ENCODE measurements around the gene PHF21A. TPM values are rescaled to one million over a fixed set of nuclear protein-coding genes. Genes with fewer than 3 reads are reported as not detected.
"Not testable (repeated sequence)": the region's sequence is repeated elsewhere in the genome, so short reads cannot be mapped to it uniquely, and the experiment has no call there.

Gene PHF21A
- total RNA-seq, 2 experiments from 2014 or later, result 40.4 to 42.6 TPM

DNA sequence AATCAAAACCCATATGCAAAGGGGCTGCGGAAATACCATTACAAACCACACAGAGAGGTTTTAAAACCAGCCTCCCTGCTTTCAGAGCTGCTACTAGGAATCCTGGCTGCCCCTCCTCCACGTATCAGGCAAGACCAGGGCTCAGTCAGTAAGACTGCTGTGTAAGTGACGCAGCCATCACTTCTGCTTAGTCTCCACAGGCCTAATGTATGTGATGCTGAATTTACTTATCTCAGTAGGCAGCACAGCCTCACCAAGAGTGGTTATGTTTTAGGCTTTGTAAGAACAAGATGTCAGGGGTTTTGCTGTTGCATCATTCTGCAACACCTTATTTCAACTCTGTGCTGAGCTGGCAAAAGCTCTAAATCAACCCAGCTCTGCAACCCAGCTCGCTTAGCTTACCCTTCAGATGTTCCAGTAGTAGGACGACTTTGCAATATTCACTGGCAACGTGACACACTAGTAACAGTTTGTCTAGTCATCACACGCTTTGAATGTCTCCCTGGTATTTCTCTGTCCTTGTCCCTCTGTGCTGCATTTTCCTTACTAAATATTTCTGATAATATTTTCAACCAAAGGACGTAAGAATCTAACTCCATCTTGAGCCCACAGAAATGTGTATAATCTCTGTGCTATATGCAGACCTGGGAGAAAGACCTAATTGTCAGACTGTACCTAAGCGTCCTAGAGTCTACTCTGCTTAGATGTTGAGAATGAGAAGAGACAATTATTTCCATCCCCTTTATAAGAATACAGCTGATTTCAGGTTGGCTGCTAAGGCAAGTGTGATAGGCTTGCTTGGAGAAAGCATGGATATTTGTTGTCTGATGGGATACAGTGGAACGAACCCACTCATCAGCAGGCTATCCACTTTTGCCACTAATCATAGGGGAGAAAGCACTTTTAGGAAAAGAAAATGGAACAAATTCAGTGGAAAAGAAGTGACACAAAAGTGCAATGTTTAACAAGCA lies 126.6 kb downstream of the PHF21A start:
- CTCF ChIA-PET, result interaction anchor here (4.5 to 8.6 kb wide), 2 partner anchors 12 to 29 kb away, joined by 30 to 49 read pairs; no protein-coding TSS in a partner anchor
- no peaks in the 10 kb centered on the region for H3K27me3 Mint-ChIP-seq (ENCODE audit: low read depth)

DNA sequence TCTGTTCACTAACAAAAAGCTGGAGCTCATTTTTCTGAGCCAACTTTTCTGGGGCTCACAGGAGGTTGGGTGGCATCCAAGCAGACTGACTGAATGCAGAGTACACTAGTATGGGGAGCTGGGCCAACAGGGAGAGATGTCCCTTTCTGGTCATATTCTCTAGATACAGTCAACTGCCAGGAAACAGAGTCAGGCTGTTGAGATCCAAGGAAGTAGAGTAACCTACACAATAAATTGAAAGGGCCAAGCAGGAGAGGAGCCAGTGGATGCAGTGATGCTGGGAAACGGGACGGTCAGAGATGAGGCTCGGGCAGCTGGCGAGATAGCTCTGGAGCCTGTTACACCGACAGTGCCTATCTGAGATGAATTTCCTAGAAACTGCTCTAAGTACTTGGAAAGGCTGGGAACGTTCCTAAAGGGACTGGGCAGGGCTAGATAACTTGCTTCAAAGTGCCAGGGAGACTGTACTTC lies 127.7 kb downstream of the PHF21A start:
- H3K36me3 Mint-ChIP-seq (ENCODE audit: low read depth), result no peaks in the 10 kb centered on the region
- peaks cover 7% of the 10 kb centered on the region for H3K4me1 Mint-ChIP-seq (ENCODE audit: low read depth)
- CTCF ChIA-PET, result interaction anchor here (1.6 to 8.6 kb wide), 3 partner anchors 13 to 121 kb away, joined by 4 to 49 read pairs (median 30); no protein-coding TSS in a partner anchor
- no peaks in the 10 kb centered on the region for H3K27me3 Mint-ChIP-seq (ENCODE audit: low read depth)
- no peaks in the 10 kb centered on the region for H3K9me3 Mint-ChIP-seq
- H3K27ac Mint-ChIP-seq, result no peak overlapping the region
- no peak overlapping the region for H3K4me3 Mint-ChIP-seq
- intact Hi-C loops (cut with micrococcal nuclease), result no loop called here
- DNase-seq, result no peak

More for the DNA sequence above, 126.6 kb downstream of the PHF21A start:
- H3K27ac Mint-ChIP-seq, result no peak overlapping the region
- H3K36me3 Mint-ChIP-seq (ENCODE audit: low read depth), result no peaks in the 10 kb centered on the region
- no peak for DNase-seq
- peaks cover 7% of the 10 kb centered on the region for H3K4me1 Mint-ChIP-seq (ENCODE audit: low read depth)
- H3K9me3 Mint-ChIP-seq, result no peaks in the 10 kb centered on the region
- H3K4me3 Mint-ChIP-seq, result no peak overlapping the region
- intact Hi-C loops (cut with micrococcal nuclease), result no loop called here

DNA sequence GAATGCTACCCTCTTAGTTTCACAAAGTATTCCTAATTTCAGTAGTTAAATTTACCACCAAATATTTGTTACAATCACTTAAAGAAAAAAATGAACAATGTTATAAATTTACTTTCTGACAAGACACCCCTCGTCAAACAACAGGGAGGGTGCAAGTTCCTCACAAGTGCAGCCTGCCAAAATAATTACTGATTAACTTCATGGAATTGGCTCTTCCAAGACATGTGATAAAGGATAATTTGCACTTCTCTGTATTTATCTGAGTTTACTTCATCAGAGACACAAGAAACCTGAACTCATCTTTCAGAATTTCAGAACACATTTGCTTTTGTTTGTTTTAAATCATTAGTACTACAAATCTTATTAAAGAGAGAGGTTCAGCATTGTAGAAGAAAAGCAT lies 132.3 kb downstream of the PHF21A start:
- Mint-ChIP-seq H3K27me3 (ENCODE audit: low read depth) (no peaks in the 10 kb centered on the region), H3K4me1 (ENCODE audit: low read depth) (peaks cover 24% of the 10 kb centered on the region), H3K36me3 (ENCODE audit: low read depth) (no peaks in the 10 kb centered on the region), H3K27ac (no peak overlapping the region), H3K9me3 (no peaks in the 10 kb centered on the region), H3K4me3 (no peak overlapping the region)
- intact Hi-C loops (cut with micrococcal nuclease), result no loop called here
- no peak for DNase-seq
- CTCF ChIA-PET, result interaction anchor here (8.6 kb wide), 1 partner anchor 23 kb away, joined by 49 read pairs; no protein-coding TSS in a partner anchor

DNA sequence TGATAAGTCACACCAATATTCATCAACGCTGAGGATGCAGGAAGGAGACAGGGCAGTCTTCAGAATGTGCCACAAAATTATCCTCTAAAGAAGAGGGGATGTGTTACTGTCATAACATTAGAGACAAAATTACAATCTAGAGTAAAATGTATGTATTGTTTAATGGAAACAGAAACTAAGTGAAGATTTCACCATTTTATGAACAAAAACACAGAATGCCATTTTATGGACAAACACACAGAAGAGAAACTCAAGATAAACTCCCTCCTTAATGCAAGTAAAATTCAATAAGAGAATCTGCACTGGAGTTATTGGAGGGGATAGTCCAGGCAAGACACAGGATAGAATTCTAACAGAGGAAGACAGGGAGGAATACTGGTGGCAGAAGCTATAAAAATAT lies 136.0 kb downstream of the PHF21A start:
- H3K4me1 Mint-ChIP-seq (ENCODE audit: low read depth), result peaks cover 32% of the 10 kb centered on the region
- CTCF ChIA-PET, result no interaction called here
- DNase-seq, result no peak
- no peaks in the 10 kb centered on the region for H3K9me3 Mint-ChIP-seq
- H3K27ac Mint-ChIP-seq, result no peak overlapping the region
- no peaks in the 10 kb centered on the region for H3K27me3 Mint-ChIP-seq (ENCODE audit: low read depth)
- intact Hi-C loops (cut with micrococcal nuclease), result no loop called here
- H3K36me3 Mint-ChIP-seq (ENCODE audit: low read depth), result no peaks in the 10 kb centered on the region
- no peak overlapping the region for H3K4me3 Mint-ChIP-seq

DNA sequence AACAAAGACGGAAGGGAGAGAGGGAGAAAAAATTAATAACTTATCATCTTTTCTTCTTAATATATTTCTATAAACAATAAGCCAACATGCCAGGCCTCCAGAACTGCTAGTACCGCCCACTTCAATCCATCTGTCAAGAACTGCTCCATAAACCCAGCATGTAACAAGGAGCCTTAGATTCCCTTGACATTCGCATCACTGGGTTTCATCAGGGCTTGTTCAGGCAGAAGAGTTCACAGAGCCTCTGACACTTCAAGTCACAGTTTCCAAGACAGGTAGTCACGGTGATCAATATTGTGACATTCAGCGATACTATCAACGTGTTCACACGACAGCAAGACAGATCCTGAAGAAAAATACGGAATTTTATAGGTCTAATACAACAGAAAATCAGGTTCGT lies 137.1 kb downstream of the PHF21A start:
- CTCF ChIA-PET, result interaction anchor here (0.7 to 2.4 kb wide), 2 partner anchors 20 to 22 kb away, joined by 3 to 26 read pairs; no protein-coding TSS in a partner anchor
- Mint-ChIP-seq H3K27ac (no peak overlapping the region), H3K4me3 (no peak overlapping the region), H3K36me3 (ENCODE audit: low read depth) (peaks cover under 1% of the 10 kb centered on the region), H3K4me1 (ENCODE audit: low read depth) (peaks cover 32% of the 10 kb centered on the region), H3K9me3 (no peaks in the 10 kb centered on the region), H3K27me3 (ENCODE audit: low read depth) (no peaks in the 10 kb centered on the region)
- no peak for DNase-seq
- intact Hi-C loops (cut with micrococcal nuclease), result no loop called here

DNA sequence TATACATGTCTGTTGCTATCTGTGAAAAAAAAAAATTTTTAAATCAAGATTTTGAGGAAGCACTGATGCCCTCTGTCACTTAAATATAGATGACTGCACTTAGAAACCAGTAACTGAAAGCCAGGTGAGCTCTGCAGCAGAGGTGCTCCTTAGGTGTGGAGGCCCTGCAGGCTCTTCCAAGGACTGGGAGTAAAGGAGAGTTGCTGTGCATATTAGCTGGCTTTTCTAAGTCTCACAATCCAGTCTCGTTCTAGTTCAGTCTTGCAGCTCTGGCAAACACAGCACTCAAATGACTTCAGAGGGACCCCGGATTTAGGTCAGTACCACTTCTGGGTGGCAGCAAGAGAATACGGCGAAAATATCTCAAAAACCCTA lies 137.8 kb downstream of the PHF21A start:
- Mint-ChIP-seq H3K36me3 (ENCODE audit: low read depth) (peaks cover 2% of the 10 kb centered on the region), H3K27me3 (ENCODE audit: low read depth) (no peaks in the 10 kb centered on the region), H3K4me1 (ENCODE audit: low read depth) (peaks cover 32% of the 10 kb centered on the region), H3K27ac (no peak overlapping the region), H3K4me3 (no peak overlapping the region), H3K9me3 (no peaks in the 10 kb centered on the region)
- no peak for DNase-seq
- intact Hi-C loops (cut with micrococcal nuclease), result no loop called here
- CTCF ChIA-PET, result interaction anchor here (0.7 to 2.4 kb wide), 2 partner anchors 19 to 20 kb away, joined by 3 to 26 read pairs; no protein-coding TSS in a partner anchor

DNA sequence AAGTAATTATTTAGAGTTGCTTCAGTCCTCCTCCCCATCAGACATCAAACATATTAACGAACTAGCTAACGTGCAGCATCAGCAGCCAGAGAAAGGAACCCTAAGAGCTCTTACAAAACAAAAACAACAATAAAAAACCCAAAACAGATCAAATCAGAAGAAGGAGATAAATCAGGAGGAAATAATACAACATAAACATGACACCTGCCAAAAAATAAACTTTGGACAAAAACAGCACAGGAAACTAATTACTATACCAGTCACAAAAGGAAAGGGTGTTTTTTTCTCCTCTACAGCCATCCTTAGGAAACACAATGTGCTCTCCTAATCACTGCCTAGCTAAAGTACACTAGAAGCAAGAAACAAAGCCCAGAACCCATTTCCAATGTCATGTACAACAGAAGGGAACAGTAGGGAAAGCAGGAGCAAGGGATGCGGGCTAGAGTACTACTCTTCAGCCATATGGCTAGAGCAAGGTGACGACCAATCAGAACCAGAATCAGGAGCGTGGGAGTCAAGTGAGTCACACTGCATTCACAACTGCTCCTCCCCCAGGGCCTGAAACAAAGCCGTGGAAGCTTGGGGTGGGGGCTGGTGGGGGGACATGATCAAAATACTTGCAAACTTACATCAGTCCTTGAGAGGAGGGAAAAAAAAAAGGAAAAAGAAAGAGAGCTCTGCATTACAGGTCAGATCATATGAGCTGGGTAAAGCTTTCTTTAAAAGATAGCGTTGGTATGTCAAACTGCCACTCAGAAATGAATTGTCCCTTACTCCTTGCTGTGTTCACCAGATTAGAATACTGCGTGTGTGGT lies 138.4 kb downstream of the PHF21A start:
- Mint-ChIP-seq H3K27me3 (ENCODE audit: low read depth) (no peaks in the 10 kb centered on the region), H3K27ac (peak overlapping the region; percentile 70), H3K36me3 (ENCODE audit: low read depth) (peaks cover 2% of the 10 kb centered on the region), H3K4me3 (peak overlapping the region; percentile 13), H3K9me3 (no peaks in the 10 kb centered on the region), H3K4me1 (ENCODE audit: low read depth) (peaks cover 32% of the 10 kb centered on the region)
- DNase-seq, result peak; percentile 73
- intact Hi-C loops (cut with micrococcal nuclease), result no loop called here
- CTCF ChIA-PET, result interaction anchor here (0.6 to 2.4 kb wide), 3 partner anchors 18 to 109 kb away, joined by 3 to 26 read pairs (median 6); no protein-coding TSS in a partner anchor

DNA sequence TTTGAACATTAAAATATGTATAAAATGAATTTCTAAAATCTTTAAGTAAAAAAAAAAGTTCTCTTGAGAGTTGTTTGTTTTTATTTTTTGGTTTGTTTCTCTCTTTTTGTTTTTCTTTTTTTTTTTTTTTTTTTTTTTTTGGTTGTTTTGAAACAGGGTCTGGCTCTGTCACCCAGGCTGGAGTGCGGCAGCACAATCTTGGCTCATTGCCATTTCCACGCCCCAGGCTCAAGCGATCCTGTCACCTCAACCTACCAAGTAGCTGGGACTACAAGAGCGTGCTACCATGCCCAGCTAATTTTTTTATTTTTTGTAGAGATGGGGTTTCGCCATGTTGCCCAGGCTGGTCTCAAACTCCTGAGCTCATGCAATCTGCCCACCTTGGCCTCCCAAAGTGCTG lies 139.4 kb downstream of the PHF21A start:
- CTCF ChIA-PET, result interaction anchor here (1.0 kb wide), 1 partner anchor 15 kb away, joined by 3 read pairs; no protein-coding TSS in a partner anchor
- H3K4me3 Mint-ChIP-seq; DNase-seq; H3K27ac Mint-ChIP-seq; intact Hi-C loops (cut with micrococcal nuclease); H3K36me3 Mint-ChIP-seq (ENCODE audit: low read depth); H3K9me3 Mint-ChIP-seq; H3K27me3 Mint-ChIP-seq (ENCODE audit: low read depth): not testable (repeated sequence)
- H3K4me1 Mint-ChIP-seq (ENCODE audit: low read depth), result peaks cover 30% of the 10 kb centered on the region

DNA sequence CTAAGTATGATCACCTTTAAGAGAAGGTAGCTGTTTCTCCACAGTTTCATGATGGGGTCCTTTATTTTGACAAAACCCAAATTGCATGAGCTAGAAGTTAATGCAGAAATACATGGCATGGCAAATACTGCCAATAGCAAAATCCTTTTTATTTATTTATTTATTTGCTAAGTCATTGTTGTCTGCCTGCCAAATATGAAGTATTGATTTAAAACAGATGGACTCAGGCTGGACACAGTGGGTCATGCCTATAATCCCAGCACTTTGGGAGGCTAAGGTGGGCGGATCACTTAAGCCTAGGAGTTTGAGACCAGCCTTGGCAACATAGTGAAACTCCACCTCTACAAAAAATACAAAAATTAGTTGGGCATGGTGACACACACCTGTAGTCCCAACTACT lies 146.4 kb downstream of the PHF21A start:
- Mint-ChIP-seq H3K27me3 (ENCODE audit: low read depth) (no peaks in the 10 kb centered on the region), H3K27ac (no peak overlapping the region), H3K9me3 (no peaks in the 10 kb centered on the region), H3K36me3 (ENCODE audit: low read depth) (peaks cover 4% of the 10 kb centered on the region), H3K4me3 (no peak overlapping the region), H3K4me1 (ENCODE audit: low read depth) (no peaks in the 10 kb centered on the region)
- no peak for DNase-seq
- intact Hi-C loops (cut with micrococcal nuclease), result no loop called here
- CTCF ChIA-PET, result interaction anchor here (1.6 kb wide), 1 partner anchor 9 kb away, joined by 6 read pairs; no protein-coding TSS in a partner anchor

DNA sequence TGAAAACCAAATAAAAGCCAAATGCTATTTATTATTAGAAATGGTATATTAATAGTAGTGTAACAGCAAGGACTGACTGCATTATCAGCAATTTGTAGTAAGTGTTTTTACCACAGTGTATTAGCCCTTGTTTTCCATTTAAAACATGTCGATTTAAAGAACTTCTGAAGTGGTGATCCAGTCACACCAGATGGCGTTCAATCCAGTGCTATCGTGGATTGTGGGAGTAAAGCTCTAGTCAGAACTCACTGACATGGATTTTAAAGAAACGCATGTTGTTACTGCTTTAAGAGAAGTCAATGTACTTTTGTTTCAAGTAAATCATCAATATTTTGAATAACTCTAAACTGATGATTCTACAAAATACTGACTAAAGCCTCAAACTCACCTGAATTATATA lies 147.7 kb downstream of the PHF21A start:
- no peaks in the 10 kb centered on the region for H3K27me3 Mint-ChIP-seq (ENCODE audit: low read depth)
- H3K4me3 Mint-ChIP-seq, result no peak overlapping the region
- H3K36me3 Mint-ChIP-seq (ENCODE audit: low read depth), result peaks cover 2% of the 10 kb centered on the region
- no peaks in the 10 kb centered on the region for H3K4me1 Mint-ChIP-seq (ENCODE audit: low read depth)
- DNase-seq, result no peak
- intact Hi-C loops (cut with micrococcal nuclease), result no loop called here
- CTCF ChIA-PET, result interaction anchor here (1.0 to 1.6 kb wide), 2 partner anchors 8 to 33 kb away, joined by 3 to 6 read pairs; no protein-coding TSS in a partner anchor
- H3K27ac Mint-ChIP-seq, result no peak overlapping the region
- no peaks in the 10 kb centered on the region for H3K9me3 Mint-ChIP-seq

DNA sequence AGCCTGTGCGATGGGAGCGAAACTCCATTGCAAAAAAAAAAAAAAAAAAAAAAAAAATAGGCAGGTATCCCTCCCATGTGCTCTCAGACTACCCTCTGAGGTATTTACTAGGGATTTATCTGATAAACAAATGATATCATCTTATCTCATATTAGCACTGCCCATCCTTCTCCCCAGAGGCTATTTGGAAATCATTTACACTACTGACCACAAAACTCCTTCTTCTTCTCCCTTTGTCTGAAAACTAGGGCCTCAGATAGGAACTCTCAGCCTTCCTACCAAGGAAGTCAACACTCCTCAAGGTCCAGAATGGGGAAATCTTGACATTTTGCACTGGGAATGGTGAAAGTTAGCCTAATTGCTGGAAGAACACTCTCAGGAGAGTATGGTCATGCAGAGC lies 152.4 kb downstream of the PHF21A start:
- H3K4me1 Mint-ChIP-seq (ENCODE audit: low read depth), result no peaks in the 10 kb centered on the region
- no peaks in the 10 kb centered on the region for H3K27me3 Mint-ChIP-seq (ENCODE audit: low read depth)
- H3K9me3 Mint-ChIP-seq, result no peaks in the 10 kb centered on the region
- H3K27ac Mint-ChIP-seq, result no peak overlapping the region
- no peak overlapping the region for H3K4me3 Mint-ChIP-seq
- H3K36me3 Mint-ChIP-seq (ENCODE audit: low read depth), result peaks cover 2% of the 10 kb centered on the region
- CTCF ChIA-PET, result interaction anchor here (8.1 kb wide), 1 partner anchor 38 kb away, joined by 109 read pairs; no protein-coding TSS in a partner anchor
- DNase-seq, result no peak
- intact Hi-C loops (cut with micrococcal nuclease), result no loop called here

DNA sequence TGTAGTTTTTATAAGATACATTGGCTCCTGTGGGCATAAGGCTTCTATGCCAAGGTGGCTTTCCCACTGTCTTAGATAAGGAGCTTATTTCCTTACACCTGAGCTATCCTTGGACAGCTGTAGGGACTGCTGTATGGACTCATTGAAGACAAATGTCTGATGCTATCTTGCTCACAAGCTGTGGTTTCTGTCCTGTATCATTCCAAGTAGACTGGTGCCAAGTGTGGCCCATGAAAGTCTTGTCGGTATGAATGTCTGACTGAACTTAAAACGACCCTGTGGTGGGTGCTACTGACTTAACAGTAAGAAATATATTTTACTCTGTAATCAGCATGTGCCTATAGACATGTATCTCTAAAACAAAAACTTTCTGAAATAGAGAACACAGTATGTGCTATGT lies 153.7 kb downstream of the PHF21A start:
- CTCF ChIA-PET, result interaction anchor here (0.6 to 8.1 kb wide), 4 partner anchors 25 to 342 kb away, joined by 3 to 109 read pairs (median 30); no protein-coding TSS in a partner anchor
- Mint-ChIP-seq H3K4me1 (ENCODE audit: low read depth) (no peaks in the 10 kb centered on the region), H3K9me3 (no peaks in the 10 kb centered on the region), H3K27me3 (ENCODE audit: low read depth) (no peaks in the 10 kb centered on the region), H3K36me3 (ENCODE audit: low read depth) (peaks cover 2% of the 10 kb centered on the region), H3K4me3 (no peak overlapping the region), H3K27ac (no peak overlapping the region)
- intact Hi-C loops (cut with micrococcal nuclease), result no loop called here
- DNase-seq, result no peak
